VCaP (cell line): Measurements from ENCODE around the gene SPP2.
A peak's percentile ranks its signal among the peaks of the same experiment; 100 is the strongest.

Source experiments
- H3K27ac ChIP-seq: fragments of 450-650 bp; 2 replicates; pipeline ENCODE4 v1.5.1; 2017
- CTCF ChIP-seq: fragments of 450-650 bp; conservative IDR thresholded peaks from 2 replicates; pipeline ENCODE4 v1.5.1; 2017; ENCODE audit warnings: mild to moderate bottlenecking, moderate library complexity

SPP2 gene

GRCh38 chr2:234092344-234092743 lies 41.8 kb downstream of the SPP2 start:
- H3K27ac ChIP-seq, result peak overlapping the region; percentile 73

GRCh38 chr2:234095301-234095700 lies 44.8 kb downstream of the SPP2 start:
- H3K27ac ChIP-seq, result no peak overlapping the region
- no peak for TF ChIP-seq CTCF

More at GRCh38 chr2:234092344-234092743, 41.8 kb downstream of the SPP2 start:
- TF ChIP-seq CTCF, result no peak

GRCh38 chr2:234096164-234096563 lies 45.7 kb downstream of the SPP2 start:
- no peak for TF ChIP-seq CTCF
- H3K27ac ChIP-seq, result no peak overlapping the region

GRCh38 chr2:234098681-234099080 lies 48.2 kb downstream of the SPP2 start:
- no peak for TF ChIP-seq CTCF
- no peak overlapping the region for H3K27ac ChIP-seq

GRCh38 chr2:234099266-234099665 lies 48.8 kb downstream of the SPP2 start:
- no peak overlapping the region for H3K27ac ChIP-seq
- no peak for TF ChIP-seq CTCF

GRCh38 chr2:234100686-234101085 lies 50.2 kb downstream of the SPP2 start:
- no peak for TF ChIP-seq CTCF
- no peak overlapping the region for H3K27ac ChIP-seq

GRCh38 chr2:234102112-234102511 lies 51.6 kb downstream of the SPP2 start:
- peak; percentile 59 for TF ChIP-seq CTCF
- peak overlapping the region; percentile 18; the same call in 1 of the 2 replicates for H3K27ac ChIP-seq

GRCh38 chr2:234107861-234108260 lies 57.4 kb downstream of the SPP2 start:
- TF ChIP-seq CTCF, result no peak
- no peak overlapping the region for H3K27ac ChIP-seq
